ENCODE measurements around the gene ZNF569.

Gene ZNF569

GRCh38 chr19:37470216-37470615, 3.0 kb upstream of the ZNF569 start:
- Histone ChIP-seq H3K27ac (peak overlapping the region in 1 of 2 donors; percentile 90), H3K27me3 (no peaks in the 10 kb centered on the region), H3K4me3 (peak overlapping the region; percentile 73 to 74), H3K9me3 (peaks cover 0 to 23% (median 7%) of the 10 kb centered on the region in 3 donors), H3K36me3 (peaks cover 18 to 37% (median 29%) of the 10 kb centered on the region in 3 donors), H3K4me1 (peaks cover 0 to 28% (median 16%) of the 10 kb centered on the region in 4 donors)
- TF ChIP-seq CTCF (IDR thresholded peaks at IDR 0.05): no peak
- intact Hi-C loops (cut with DNase I; ENCODE audit: low total_unique reads): loop anchor here (10.0 kb wide), 1 partner anchor 125 kb away; the partner anchor contains the start of genes ZNF540 and ZNF571
- no peak for DNase-seq

GRCh38 chr19:37468961-37469777, 1.9 kb upstream of the ZNF569 start, which contains the start of gene ZNF570:
Gene ZNF570 (plus strand): TSS chr19:37469356. CDS start chr19:37470355, 999 bp downstream.
- peak in 1 of 2 experiments; percentile 10 for TF ChIP-seq CTCF (IDR thresholded peaks at IDR 0.05)
- intact Hi-C loops (cut with DNase I; ENCODE audit: low total_unique reads): no loop called here
- peaks cover 0 to 16% (median under 1%) of the 10 kb centered on the region in 3 donors for H3K9me3 ChIP-seq

GRCh38 chr19:37467608-37468090, 405 bp upstream of the ZNF569 start:
- DNase-seq: no peak
- no peak for TF ChIP-seq CTCF (IDR thresholded peaks at IDR 0.05)
- H3K36me3 ChIP-seq: peaks cover 23 to 37% (median 34%) of the 10 kb centered on the region in 3 donors
- H3K4me3 ChIP-seq: peak overlapping the region; percentile 64 to 73
- H3K27ac ChIP-seq: peak overlapping the region; percentile 84 to 90
- peaks cover 0 to 8% (median 0%) of the 10 kb centered on the region in 3 donors for H3K9me3 ChIP-seq
- no peaks in the 10 kb centered on the region for H3K27me3 ChIP-seq
- intact Hi-C loops (cut with DNase I; ENCODE audit: low total_unique reads): no loop called here
- H3K4me1 ChIP-seq: peaks cover 0 to 28% (median 16%) of the 10 kb centered on the region in 4 donors

More at GRCh38 chr19:37468961-37469777, 1.9 kb upstream of the ZNF569 start, which contains the start of gene ZNF570:
- Histone ChIP-seq H3K27ac (peak within 1 kb of the TSS; percentile 90), H3K4me3 (peak within 1 kb of the TSS; percentile 73 to 74), H3K36me3 (peaks cover 15 to 36% (median 28%) of the 10 kb centered on the region in 3 donors), H3K4me1 (peaks cover 0 to 28% (median 16%) of the 10 kb centered on the region in 4 donors), H3K27me3 (no peaks in the 10 kb centered on the region)
- DNase-seq: peak; percentile 88 to 94

GRCh38 chr19:37466277-37466797, 907 bp downstream of the ZNF569 start:
- peaks cover 0 to 28% (median 16%) of the 10 kb centered on the region in 4 donors for H3K4me1 ChIP-seq
- no peaks in the 10 kb centered on the region for H3K27me3 ChIP-seq
- peaks cover 0 to 21% (median 8%) of the 10 kb centered on the region in 3 donors for H3K9me3 ChIP-seq
- peaks cover 36 to 40% (median 40%) of the 10 kb centered on the region in 3 donors for H3K36me3 ChIP-seq
- peak overlapping the region; percentile 84 to 90 for H3K27ac ChIP-seq
- intact Hi-C loops (cut with DNase I; ENCODE audit: low total_unique reads): no loop called here
- TF ChIP-seq CTCF (IDR thresholded peaks at IDR 0.05): no peak
- no peak for DNase-seq
- peak overlapping the region; percentile 64 to 73 for H3K4me3 ChIP-seq

- no peaks in the 10 kb centered on the region for H3K4me1 ChIP-seq
- H3K27me3 ChIP-seq: no peaks in the 10 kb centered on the region
- H3K4me3 ChIP-seq: no peak overlapping the region
- no peak for TF ChIP-seq CTCF (IDR thresholded peaks at IDR 0.05)
- DNase-seq: no peak
- H3K9me3 ChIP-seq: peaks cover 19 to 100% (median 88%) of the 10 kb centered on the region in 3 donors
- intact Hi-C loops (cut with DNase I; ENCODE audit: low total_unique reads): loop anchor here (10.0 kb wide), 1 partner anchor 48 kb away; no protein-coding TSS in a partner anchor
- no peak overlapping the region for H3K27ac ChIP-seq
- peaks cover 32 to 78% (median 74%) of the 10 kb centered on the region in 3 donors for H3K36me3 ChIP-seq
Measured at GRCh38 chr19:37452500-37453245, 14.6 kb downstream of the ZNF569 start.

Measured in tibial artery (tissue), 4 donors.